K562 (cell line): Measurements from ENCODE around the gene RILP.

Experiments used
- JUNB ChIP-seq: fragments of 450-650 bp; formaldehyde crosslinking; conservative IDR thresholded peaks from 2 replicates; pipeline ENCODE4 v1.4.0; 2020; ENCODE audit warnings: mild to moderate bottlenecking
- NR4A1 ChIP-seq, 2 experiments: fragments of 250-450 bp in 1 of 2; fragments of 450-650 bp in 1 of 2; sonication (Bioruptor Pico) in 1 of 2; IDR thresholded peaks; 2 replicates each; pipeline versions ENCODE4 v1.4.0 to v1.6.1; 2016 to 2020; ENCODE audit warnings: mild to moderate bottlenecking in 2 of 2, missing compliant biosample characterization in 1 of 2, missing genetic modification characterization in 1 of 2, moderate library complexity in 1 of 2
- SIN3A ChIP-seq, 2 experiments: fragments of 150-350 bp in 1 of 2; IDR thresholded peaks; 2 replicates each; pipeline ENCODE4 v1.6.1; 2011 to 2016; ENCODE audit warnings: borderline replicate concordance in 2 of 2, low read depth in 2 of 2, low read length in 2 of 2, mild to moderate bottlenecking in 2 of 2, moderate library complexity in 2 of 2; ENCODE audit not compliant: control insufficient read depth in 1 of 2
- ZFX ChIP-seq: sonication (generic); formaldehyde crosslinking; IDR thresholded peaks from 2 replicates; pipeline ENCODE4 v1.8.0; 2022; ENCODE audit warnings: mild to moderate bottlenecking, missing genetic modification reagents, moderate library complexity
- ZNF24 ChIP-seq: fragments of 450-650 bp; IDR thresholded peaks from 2 replicates; pipeline ENCODE4 v1.6.1; 2016
- ZNF274 ChIP-seq: IDR thresholded peaks from 2 replicates; pipeline ENCODE4 v1.6.1; 2011; ENCODE audit warnings: low read depth, mild to moderate bottlenecking, low read length, moderate library complexity, borderline replicate concordance
- TF ChIP-seq, protein P1 (sequence below): sonication (generic); formaldehyde crosslinking; IDR thresholded peaks from 2 replicates; pipeline ENCODE4 v1.5.0; 2020; ENCODE audit warnings: missing genetic modification reagents

DNA sequence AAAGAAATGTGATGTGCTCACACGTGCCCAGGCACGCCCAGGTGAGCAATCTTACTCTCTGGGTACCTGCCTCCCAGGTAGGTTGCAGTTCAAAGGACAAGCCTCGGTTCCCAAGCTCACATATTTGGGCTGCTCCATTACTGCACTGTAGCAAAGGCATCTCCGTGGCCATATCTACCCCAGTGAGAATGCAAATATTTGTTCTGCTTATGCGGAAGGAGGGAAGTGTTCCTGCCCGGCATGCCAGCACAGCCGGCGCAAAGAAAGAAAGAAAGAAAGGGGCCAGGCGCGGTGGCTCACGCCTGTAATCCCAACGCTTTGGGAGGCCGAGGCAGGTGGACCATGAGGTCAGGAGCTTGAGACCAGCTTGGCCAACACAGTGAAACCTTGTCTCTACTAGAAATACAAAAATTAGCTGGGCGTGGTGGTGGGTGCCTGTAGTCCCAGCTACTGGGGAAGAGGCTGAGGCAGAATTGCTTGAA lies 51.8 kb downstream of the RILP start:
- no peak for TF ChIP-seq NR4A1 (CRISPR knock-in tag; IDR thresholded peaks at IDR 0.05)
- TF ChIP-seq NR4A1 (tag; IDR thresholded peaks at IDR 0.05): no peak
- no peak for TF ChIP-seq JUNB
- no peak for TF ChIP-seq ZFX (CRISPR knock-in tag)
- TF ChIP-seq SIN3A (IDR thresholded peaks at IDR 0.05; ENCODE audit: borderline replicate concordance in 2 of 2, control insufficient read depth in 1 of 2, low read depth in 2 of 2, low read length in 2 of 2): no peak
- TF ChIP-seq ZNF274: no peak
- TF ChIP-seq, protein P1, sequence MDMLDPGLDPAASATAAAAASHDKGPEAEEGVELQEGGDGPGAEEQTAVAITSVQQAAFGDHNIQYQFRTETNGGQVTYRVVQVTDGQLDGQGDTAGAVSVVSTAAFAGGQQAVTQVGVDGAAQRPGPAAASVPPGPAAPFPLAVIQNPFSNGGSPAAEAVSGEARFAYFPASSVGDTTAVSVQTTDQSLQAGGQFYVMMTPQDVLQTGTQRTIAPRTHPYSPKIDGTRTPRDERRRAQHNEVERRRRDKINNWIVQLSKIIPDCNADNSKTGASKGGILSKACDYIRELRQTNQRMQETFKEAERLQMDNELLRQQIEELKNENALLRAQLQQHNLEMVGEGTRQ (CRISPR knock-in tag): no peak
- no peak for TF ChIP-seq ZNF24
